Endothelial cell of umbilical vein (primary cell): ENCODE results near the gene SLC39A5. TPM values are rescaled to one million over a fixed set of nuclear protein-coding genes. Genes with fewer than 3 reads are reported as not detected.

ENCODE experiments used
- BruUV-seq: library from RNA; stranded (reverse); fragments of 400-500 nt; replicated peaks from 2 replicates; lab custom pipeline; 2021; lab: Mats Ljungman, UMichigan
- CTCF ChIA-PET: fragments of 300-600, 350-600 bp; sonication (Branson Sonifier 250); formaldehyde crosslinking; loops from one replicate; lab custom pipeline; 2021; ENCODE audit warnings: antibody characterized with exemption, inconsistent platforms; lab: Charles Lee
- POLR2A ChIA-PET: fragments of 300-600, 350-600 bp; sonication (Branson Sonifier 250); formaldehyde crosslinking; loops from one replicate; lab custom pipeline; 2021; ENCODE audit warnings: antibody characterized with exemption, inconsistent platforms; lab: Charles Lee
- DNase-seq: peaks from one replicate; pipeline ENCODE4 v3.0.0-alpha.2; 2011; ENCODE audit warnings: low read depth, low spot score
- FAIRE-seq: peaks from 2 replicates; lab custom pipeline; 2011; peaks lifted over from hg19 to GRCh38; lab: Jason Lieb, UNC
- H2AFZ ChIP-seq: 2 replicates; pipeline ENCODE4 v1.6.0; 2012; ENCODE audit warnings: low read depth, low read length, control low read depth, inconsistent platforms
- H3K27ac ChIP-seq: 2 replicates; pipeline ENCODE4 v1.5.1; 2011; ENCODE audit warnings: low read depth, mild to moderate bottlenecking, control low read depth, low read length, moderate library complexity; ENCODE audit not compliant: insufficient read depth
- H3K27me3 ChIP-seq, 2 experiments: 2 replicates each; pipeline versions ENCODE4 v1.6.0 to v1.6.1; 2011; ENCODE audit warnings: low read length in 2 of 2, mixed read lengths in 1 of 2; ENCODE audit not compliant: control insufficient read depth in 2 of 2, insufficient read depth in 2 of 2
- H3K36me3 ChIP-seq, 2 experiments: 2 replicates in 1 of 2; 3 replicates in 1 of 2; pipeline ENCODE4 v1.5.1; 2011; ENCODE audit warnings: low read length in 2 of 2, mild to moderate bottlenecking in 1 of 2, moderate library complexity in 1 of 2; ENCODE audit not compliant: control insufficient read depth in 2 of 2, insufficient read depth in 2 of 2; ENCODE audit errors: extremely low read depth in 1 of 2
- H3K4me1 ChIP-seq: 3 replicates; pipeline ENCODE4 v1.5.1; 2011; ENCODE audit warnings: mild to moderate bottlenecking, low read length; ENCODE audit not compliant: control insufficient read depth, insufficient read depth; ENCODE audit errors: extremely low read depth
- H3K4me2 ChIP-seq: 2 replicates; pipeline ENCODE4 v1.6.1; 2011; ENCODE audit warnings: low read length, control low read depth, mixed read lengths; ENCODE audit not compliant: insufficient read depth
- H3K4me3 ChIP-seq, 3 experiments: fragments of 200-600 bp in 1 of 3; sonication (generic), shearing (Covaris generic) in 1 of 3; replicated peaks in 1 of 3; 2 replicates each; pipeline ENCODE4 v1.5.1; 2011 to 2016; ENCODE audit warnings: control low read depth in 3 of 3, low read length in 3 of 3, mild to moderate bottlenecking in 2 of 3, inconsistent platforms in 1 of 3, low read depth in 1 of 3, moderate library complexity in 1 of 3; ENCODE audit not compliant: insufficient read depth in 1 of 3
- H3K79me2 ChIP-seq: 2 replicates; pipeline ENCODE4 v1.6.0; 2012; ENCODE audit warnings: low read length, inconsistent platforms; ENCODE audit not compliant: control insufficient read depth, insufficient read depth
- H3K9ac ChIP-seq: replicated peaks from 2 replicates; pipeline ENCODE3; 2011; ENCODE audit warnings: low read length, control low read depth; ENCODE audit not compliant: insufficient read depth; ENCODE audit errors: extremely low read depth
- H3K9me1 ChIP-seq: replicated peaks from 3 replicates; pipeline ENCODE4 v1.6.0; 2011; ENCODE audit warnings: mild to moderate bottlenecking, low read length; ENCODE audit not compliant: control insufficient read depth, insufficient read depth; ENCODE audit errors: extremely low read depth
- H3K9me3 ChIP-seq: replicated peaks from 2 replicates; pipeline ENCODE4 v1.5.1; 2012; ENCODE audit warnings: low read length, inconsistent platforms; ENCODE audit not compliant: control insufficient read depth, insufficient read depth
- H4K20me1 ChIP-seq: replicated peaks from 2 replicates; pipeline ENCODE3; 2011; ENCODE audit warnings: mild to moderate bottlenecking, low read length; ENCODE audit not compliant: control insufficient read depth, insufficient read depth; ENCODE audit errors: extremely low read depth
- EZH2 ChIP-seq: IDR thresholded peaks from 2 replicates; pipeline ENCODE4 v1.6.1; 2012; ENCODE audit warnings: borderline replicate concordance, low read depth, mild to moderate bottlenecking, moderate library complexity, low read length, inconsistent platforms; ENCODE audit not compliant: severe bottlenecking
- FOS ChIP-seq: IDR thresholded peaks from 2 replicates; pipeline ENCODE4 v1.6.1; 2011; ENCODE audit warnings: mild to moderate bottlenecking, low read length, moderate library complexity, borderline replicate concordance; ENCODE audit not compliant: insufficient read depth
- GATA2 ChIP-seq: IDR thresholded peaks from 2 replicates; pipeline ENCODE4 v1.7.0; 2011; ENCODE audit warnings: low read depth, mild to moderate bottlenecking, moderate library complexity, mixed read lengths, low read length; ENCODE audit not compliant: insufficient read length, insufficient read depth
- JUN ChIP-seq: IDR thresholded peaks from 2 replicates; pipeline ENCODE4 v1.6.1; 2011; ENCODE audit warnings: borderline replicate concordance, low read depth; ENCODE audit not compliant: insufficient read length, insufficient read depth
- MYC ChIP-seq: IDR thresholded peaks from one replicate; pipeline ENCODE4 v1.6.1; 2011; ENCODE audit warnings: mild to moderate bottlenecking, low read depth, low read length
- POLR2A ChIP-seq: IDR thresholded peaks from 2 replicates; pipeline ENCODE4 v1.6.1; 2012; ENCODE audit warnings: low read depth, mild to moderate bottlenecking, control low read depth, low read length
- POLR2AphosphoS5 ChIP-seq: IDR thresholded peaks from 2 replicates; pipeline ENCODE4 v1.6.1; 2012; ENCODE audit warnings: low read depth, mild to moderate bottlenecking, control low read depth, low read length, moderate library complexity; ENCODE audit not compliant: insufficient read depth
- dilution Hi-C: fragments of 300-500 bp; cut with MboI; formaldehyde crosslinking; loops from one replicate; pipeline ENCODE4 v1.15.0; 2019; ENCODE audit warnings: low sequenced_read_pairs; ENCODE audit not compliant: extremely low pct_ligation_motif_present
- intact Hi-C: fragments of 100-400 bp; cut with micrococcal nuclease; formaldehyde crosslinking; loops from one replicate; pipeline ENCODE4 v1.10.0; 2022
- polyA plus RNA-seq, 4 experiments: library from polyadenylated mRNA; depleted of rRNA in 3 of 4; stranded (reverse) in 3 of 4; unstranded in 1 of 4; fragments of >200 nt; gene quantifications; 2 replicates each; pipeline versions ENCODE4 v1.2.1 to v1.2.3, GENCODE V29; 2011 to 2012; ENCODE audit warnings: missing spikeins in 1 of 4
- total RNA-seq: library from RNA; stranded (reverse); gene quantifications from 2 replicates; pipeline ENCODE4 v1.2.3, GENCODE V29; 2021
- TF ChIP-seq, protein P1 (sequence below): IDR thresholded peaks from 2 replicates; pipeline ENCODE4 v1.6.1; 2011; ENCODE audit not compliant: insufficient read depth, insufficient read length
- TF ChIP-seq, protein P2 (sequence below), 2 donors: IDR thresholded peaks; 1 replicate in 1 of 2; 2 replicates in 1 of 2; pipeline ENCODE4 v1.5.1; 2011; ENCODE audit warnings: low read length in 2 of 2, mild to moderate bottlenecking in 2 of 2, moderate library complexity in 2 of 2, control low read depth in 1 of 2, inconsistent platforms in 1 of 2, low read depth in 1 of 2; ENCODE audit not compliant: insufficient read depth in 1 of 2; ENCODE audit errors: extremely low read depth in 1 of 2

The SLC39A5 gene
- total and polyA plus RNA-seq, 2 donors (not counting 3 experiments of a cell fraction or from before 2014, with no cell fraction given): 0.10 TPM; not detected in 1

DNA sequence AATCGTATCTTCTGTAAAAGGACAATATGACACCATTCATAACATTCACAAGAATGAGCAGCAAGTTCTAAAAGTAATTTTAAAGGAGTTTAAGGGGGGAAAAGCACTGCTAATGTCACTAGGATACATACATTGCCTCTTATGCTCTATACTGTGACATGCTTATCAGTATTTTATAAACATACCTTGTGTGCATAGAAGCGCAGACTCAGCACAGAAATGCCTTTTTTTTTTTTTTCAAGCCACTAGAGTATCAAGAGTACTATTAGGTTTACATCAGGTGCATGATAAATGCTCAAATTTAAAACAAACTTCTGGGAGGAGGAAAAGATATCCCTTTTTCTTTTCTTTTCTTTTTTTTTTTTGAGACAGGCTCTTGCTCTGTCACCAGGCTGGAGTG is 27.0 kb upstream of the SLC39A5 start:
- no peaks in the 10 kb centered on the region for H3K9me3 ChIP-seq
- H3K4me2 ChIP-seq: no peak overlapping the region
- no TSS peak for BruUV-seq
- no peak overlapping the region for H2AFZ ChIP-seq
- ChIA-PET POLR2A (interaction anchor here (2.3 kb wide), 1 partner anchor 19 kb away, joined by 10 read pairs; the partner anchor contains the start of gene RNF41), CTCF (interaction anchor here (0.8 to 8.5 kb wide), 5 partner anchors 10 to 55 kb away, joined by 3 to 54 read pairs (median 3); partner anchors contain the start of genes ANKRD52, RNF41 and SMARCC2)
- H3K9me1 ChIP-seq: no peaks in the 10 kb centered on the region
- H4K20me1 ChIP-seq: no peaks in the 10 kb centered on the region
- H3K27me3 ChIP-seq: no peaks in the 10 kb centered on the region
- intact Hi-C loops: no loop called here
- H3K4me3 ChIP-seq: no peak overlapping the region
- peaks cover 9 to 25% of the 10 kb centered on the region in 2 experiments for H3K36me3 ChIP-seq
- DNase-seq (no peak), FAIRE-seq (no peak)
- no peak overlapping the region for H3K9ac ChIP-seq
- H3K4me1 ChIP-seq: peaks cover 31% of the 10 kb centered on the region
- no peak for TF ChIP-seq GATA2
- no peak for TF ChIP-seq FOS
- TF ChIP-seq EZH2: no peak
- no peak for TF ChIP-seq POLR2A
- TF ChIP-seq, protein P1, sequence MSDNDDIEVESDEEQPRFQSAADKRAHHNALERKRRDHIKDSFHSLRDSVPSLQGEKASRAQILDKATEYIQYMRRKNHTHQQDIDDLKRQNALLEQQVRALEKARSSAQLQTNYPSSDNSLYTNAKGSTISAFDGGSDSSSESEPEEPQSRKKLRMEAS: no peak
- no peak for TF ChIP-seq JUN
- TF ChIP-seq, protein P2, sequence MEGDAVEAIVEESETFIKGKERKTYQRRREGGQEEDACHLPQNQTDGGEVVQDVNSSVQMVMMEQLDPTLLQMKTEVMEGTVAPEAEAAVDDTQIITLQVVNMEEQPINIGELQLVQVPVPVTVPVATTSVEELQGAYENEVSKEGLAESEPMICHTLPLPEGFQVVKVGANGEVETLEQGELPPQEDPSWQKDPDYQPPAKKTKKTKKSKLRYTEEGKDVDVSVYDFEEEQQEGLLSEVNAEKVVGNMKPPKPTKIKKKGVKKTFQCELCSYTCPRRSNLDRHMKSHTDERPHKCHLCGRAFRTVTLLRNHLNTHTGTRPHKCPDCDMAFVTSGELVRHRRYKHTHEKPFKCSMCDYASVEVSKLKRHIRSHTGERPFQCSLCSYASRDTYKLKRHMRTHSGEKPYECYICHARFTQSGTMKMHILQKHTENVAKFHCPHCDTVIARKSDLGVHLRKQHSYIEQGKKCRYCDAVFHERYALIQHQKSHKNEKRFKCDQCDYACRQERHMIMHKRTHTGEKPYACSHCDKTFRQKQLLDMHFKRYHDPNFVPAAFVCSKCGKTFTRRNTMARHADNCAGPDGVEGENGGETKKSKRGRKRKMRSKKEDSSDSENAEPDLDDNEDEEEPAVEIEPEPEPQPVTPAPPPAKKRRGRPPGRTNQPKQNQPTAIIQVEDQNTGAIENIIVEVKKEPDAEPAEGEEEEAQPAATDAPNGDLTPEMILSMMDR (IDR thresholded peaks at IDR 0.05; ENCODE audit: extremely low read depth in 1 of 2, insufficient read depth in 1 of 2, low read depth in 1 of 2, low read length in 2 of 2): no peak
- TF ChIP-seq MYC: no peak
- no peak for TF ChIP-seq POLR2AphosphoS5
- H3K79me2 ChIP-seq: no peaks in the 10 kb centered on the region
- dilution Hi-C loops: no loop called here
- no peak overlapping the region for H3K27ac ChIP-seq
